HCT116 (cell line): Measurements from ENCODE around the gene PLCB1. TPM values are rescaled to one million over a fixed set of nuclear protein-coding genes. Genes with fewer than 3 reads are reported as not detected.

Experiments used
- ATAC-seq: fragments of 200-7000 bp; cut with Tn5 transposase; 2 replicates; pipeline ENCODE4 v1.9.1; 2020; ENCODE audit warnings: mild to moderate bottlenecking, moderate library complexity
- BruUV-seq: library from RNA; stranded (reverse); fragments of 400-500 nt; replicated peaks from 2 replicates; lab custom pipeline; 2021; lab: Mats Ljungman, UMichigan
- CTCF ChIA-PET: fragments of 300-600 bp; sonication (Branson Sonifier 250); formaldehyde crosslinking; loops from one replicate; lab custom pipeline; 2021; ENCODE audit warnings: antibody characterized with exemption; lab: Charles Lee
- POLR2A ChIA-PET: fragments of 300-600, 350-600 bp; sonication (Branson Sonifier 250); formaldehyde crosslinking; loops from one replicate; lab custom pipeline; 2021; ENCODE audit warnings: antibody characterized with exemption; lab: Charles Lee
- RAD21 ChIA-PET, 2 experiments: fragments of 300-600 bp; sonication (Branson Sonifier 250); formaldehyde crosslinking; loops; one replicate each; lab custom pipeline; 2023; ENCODE audit warnings: low total read pairs in 2 of 2; ENCODE audit not compliant: uncharacterized antibody in 2 of 2, unreplicated experiment in 2 of 2, low non-redundant PET in 1 of 2; lab: Charles Lee
- DNase-seq: peaks from one replicate; pipeline ENCODE4 v3.0.0-alpha.2; 2010; ENCODE audit warnings: low read depth, low spot score
- H2AFZ ChIP-seq: fragments of 200-600 bp; shearing (Covaris generic), sonication (generic); 2 replicates; pipeline ENCODE4 v1.6.1; 2017; ENCODE audit warnings: low read depth, mixed run types, mixed read lengths, antibody characterized with exemption, low read length; ENCODE audit not compliant: poor library complexity, severe bottlenecking
- H3K27ac ChIP-seq: 2 replicates; pipeline ENCODE4 v1.5.1; 2012; ENCODE audit warnings: low read depth, low read length
- H3K27me3 ChIP-seq: fragments of 200-600 bp; sonication (generic); 2 replicates; pipeline ENCODE4 v1.6.1; 2016; ENCODE audit warnings: mixed run types, low read length, mixed read lengths; ENCODE audit not compliant: insufficient read depth
- H3K36me3 ChIP-seq, 2 experiments: fragments of 200-500 bp in 1 of 2; fragments of 200-600 bp in 1 of 2; sonication (Bioruptor generic) in 1 of 2; sonication (generic) in 1 of 2; 2 replicates each; pipeline versions ENCODE4 v1.5.1 to v1.6.1; 2014 to 2016; ENCODE audit warnings: low read length in 2 of 2, inconsistent platforms in 1 of 2, mixed read lengths in 1 of 2, mixed run types in 1 of 2; ENCODE audit not compliant: insufficient read depth in 2 of 2, control insufficient read depth in 1 of 2
- H3K4me1 ChIP-seq, 2 experiments: fragments of 200-600 bp in 1 of 2; sonication (generic) in 1 of 2; 2 replicates each; pipeline versions ENCODE4 v1.5.1 to v1.6.1; 2012 to 2017; ENCODE audit warnings: low read length in 2 of 2, inconsistent platforms in 1 of 2, mild to moderate bottlenecking in 1 of 2, mixed read lengths in 1 of 2, mixed run types in 1 of 2, moderate library complexity in 1 of 2; ENCODE audit not compliant: insufficient read depth in 2 of 2, control insufficient read depth in 1 of 2
- H3K4me2 ChIP-seq: fragments of 200-600 bp; sonication (generic); 2 replicates; pipeline ENCODE4 v1.6.1; 2017; ENCODE audit warnings: mixed run types, low read length, mixed read lengths
- H3K4me3 ChIP-seq, 2 experiments: fragments of 200-600 bp in 1 of 2; sonication (generic) in 1 of 2; replicated peaks in 1 of 2; 2 replicates each; pipeline ENCODE4 v1.5.1; 2011 to 2016; ENCODE audit warnings: low read length in 2 of 2, control low read depth in 1 of 2, low read depth in 1 of 2, mild to moderate bottlenecking in 1 of 2, mixed read lengths in 1 of 2, mixed run types in 1 of 2
- H3K79me2 ChIP-seq: fragments of 200-600 bp; sonication (generic); 2 replicates; pipeline ENCODE4 v1.6.1; 2017; ENCODE audit warnings: mild to moderate bottlenecking, mixed run types, low read length, moderate library complexity, mixed read lengths; ENCODE audit not compliant: insufficient read depth
- H3K9ac ChIP-seq: fragments of 200-600 bp; sonication (generic); 2 replicates; pipeline ENCODE4 v1.6.1; 2016; ENCODE audit warnings: low read length, mixed read lengths
- H3K9me2 ChIP-seq: fragments of 200-600 bp; sonication (generic), shearing (Covaris generic); 2 replicates; pipeline ENCODE4 v1.6.1; 2017; ENCODE audit warnings: mixed run types, mild to moderate bottlenecking, moderate library complexity; ENCODE audit not compliant: insufficient read depth
- H3K9me3 ChIP-seq, 2 experiments: fragments of 200-500 bp in 1 of 2; fragments of 200-600 bp in 1 of 2; sonication (Bioruptor generic) in 1 of 2; sonication (generic) in 1 of 2; 2 replicates each; pipeline ENCODE4 v1.6.1; 2014 to 2017; ENCODE audit warnings: low read length in 2 of 2, mixed read lengths in 2 of 2, inconsistent platforms in 1 of 2, low read depth in 1 of 2, mild to moderate bottlenecking in 1 of 2, mixed run types in 1 of 2, moderate library complexity in 1 of 2; ENCODE audit not compliant: control insufficient read depth in 1 of 2, insufficient read depth in 1 of 2
- H4K20me1 ChIP-seq: fragments of 200-600 bp; sonication (generic), shearing (Covaris generic); 2 replicates; pipeline ENCODE4 v1.6.1; 2017; ENCODE audit warnings: mixed run types, mild to moderate bottlenecking, moderate library complexity; ENCODE audit not compliant: insufficient read depth
- CBX3 ChIP-seq: IDR thresholded peaks from 2 replicates; pipeline ENCODE4 v1.6.1; 2012; ENCODE audit warnings: low read depth
- POLR2AphosphoS5 ChIP-seq: IDR thresholded peaks from 2 replicates; pipeline ENCODE4 v1.6.1; 2011; ENCODE audit warnings: mild to moderate bottlenecking, low read depth, low read length, moderate library complexity
- REST ChIP-seq: IDR thresholded peaks from 2 replicates; pipeline ENCODE4 v1.6.1; 2012; ENCODE audit warnings: low read depth
- SP1 ChIP-seq: IDR thresholded peaks from 2 replicates; pipeline ENCODE4 v1.6.1; 2012; ENCODE audit warnings: low read depth
- SRF ChIP-seq: IDR thresholded peaks from 2 replicates; pipeline ENCODE4 v1.6.1; 2012; ENCODE audit warnings: low read depth
- intact Hi-C: fragments of 100-400 bp; cut with micrococcal nuclease; formaldehyde crosslinking; loops from 2 replicates; pipeline ENCODE4 v1.10.0; 2022
- total RNA-seq: library from RNA; stranded (reverse); gene quantifications from one replicate; pipeline ENCODE4 v1.2.1, GENCODE V29; 2021; ENCODE audit not compliant: unreplicated experiment

PLCB1 gene
- total RNA-seq, 1 experiment from 2014 or later = 15.8 TPM

GRCh38 chr20:8309634-8310033, 177.6 kb downstream of the PLCB1 start:
- intact Hi-C loops = loop anchor here (5.0 kb wide), 1 partner anchor 267 kb away; no protein-coding TSS in a partner anchor
- POLR2A ChIA-PET = no interaction called here

More at GRCh38 chr20:8309634-8310033, 177.6 kb downstream of the PLCB1 start:
- TF ChIP-seq REST = no peak
- no peak for TF ChIP-seq SRF
- no peak for TF ChIP-seq SP1
- TF ChIP-seq CBX3 = no peak
- no peak for TF ChIP-seq POLR2AphosphoS5
- no peak overlapping the region for H3K27ac ChIP-seq
- no peaks in the 10 kb centered on the region for H3K9me2 ChIP-seq
- ATAC-seq = no peak
- no peaks in the 10 kb centered on the region for H3K36me3 ChIP-seq
- peaks cover 0 to 3% of the 10 kb centered on the region in 2 experiments; a peak in 1 of 4 replicates for H3K4me1 ChIP-seq
- no peak overlapping the region for H2AFZ ChIP-seq
- H3K9me3 ChIP-seq = no peaks in the 10 kb centered on the region
- CTCF ChIA-PET = no interaction called here
- RAD21 ChIA-PET = no interaction called here
- no TSS peak for BruUV-seq
- H3K79me2 ChIP-seq = no peaks in the 10 kb centered on the region
- no peaks in the 10 kb centered on the region; the same call in 1 of the 2 replicates for H4K20me1 ChIP-seq
- no peak overlapping the region for H3K4me2 ChIP-seq
- no peak for DNase-seq
- H3K27me3 ChIP-seq = no peaks in the 10 kb centered on the region
- H3K4me3 ChIP-seq = no peak overlapping the region
- no peak overlapping the region for H3K9ac ChIP-seq
